ENCODE measurements around the gene NKX2-8. TPM values are rescaled to one million over a fixed set of nuclear protein-coding genes. Genes with fewer than 3 reads are reported as not detected.
"Not testable (repeated sequence)": the region's sequence is repeated elsewhere in the genome, so short reads cannot be mapped to it uniquely, and the experiment has no call there.

NKX2-8 gene
- total RNA-seq, 1 experiment from 2014 or later: not detected

DNA sequence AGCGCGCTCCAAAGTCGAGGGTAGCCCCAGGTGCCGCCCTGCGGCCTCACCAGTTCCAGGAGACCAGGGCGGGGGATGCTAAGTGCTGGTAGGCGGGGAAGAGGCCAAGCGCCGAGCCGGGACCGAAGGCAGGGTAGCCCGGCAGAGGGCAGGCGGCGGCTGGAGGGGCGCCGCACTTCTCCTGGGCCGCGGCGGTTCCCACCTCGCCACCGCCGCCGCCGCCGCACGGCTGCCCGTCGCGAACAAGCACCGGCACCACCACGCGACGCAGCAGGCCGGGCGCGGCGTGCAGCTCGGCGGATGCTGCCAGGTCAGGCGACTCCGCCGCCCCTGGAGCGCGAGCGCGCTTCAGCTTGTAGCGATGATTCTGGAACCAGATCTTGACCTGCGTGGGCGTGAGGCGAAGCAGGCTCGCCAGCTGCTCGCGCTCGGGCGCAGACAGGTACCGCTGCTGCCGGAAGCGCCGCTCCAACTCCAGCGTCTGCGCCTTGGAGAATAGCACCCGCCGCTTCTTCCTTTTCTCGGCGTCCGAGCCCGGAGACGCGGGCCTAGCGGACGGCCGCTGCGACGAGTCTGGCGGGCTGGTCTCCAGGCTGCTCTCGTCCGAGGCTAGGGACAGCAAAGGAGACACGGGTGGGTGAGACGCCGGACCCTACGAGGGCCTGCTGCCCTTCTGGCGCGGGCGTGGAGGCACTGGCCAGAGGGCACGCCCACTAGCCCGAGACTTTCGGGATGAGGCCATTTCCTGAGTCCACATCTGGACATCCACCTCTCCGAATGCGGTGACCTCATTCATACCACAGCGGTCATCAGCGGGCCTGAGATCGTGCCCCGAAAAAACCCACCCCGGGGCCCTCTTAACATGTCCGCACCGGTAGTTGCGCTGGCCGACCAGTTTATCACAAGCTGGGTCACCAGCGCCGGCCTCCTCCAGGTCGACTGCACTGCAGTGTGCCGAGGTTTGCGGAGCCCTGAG lies 1.3 kb downstream of the NKX2-8 start:
- DNase-seq (ENCODE audit: low spot score): no peak
- in situ Hi-C loops (cut with HindIII; ENCODE audit: low sequenced_read_pairs): no loop called here

DNA sequence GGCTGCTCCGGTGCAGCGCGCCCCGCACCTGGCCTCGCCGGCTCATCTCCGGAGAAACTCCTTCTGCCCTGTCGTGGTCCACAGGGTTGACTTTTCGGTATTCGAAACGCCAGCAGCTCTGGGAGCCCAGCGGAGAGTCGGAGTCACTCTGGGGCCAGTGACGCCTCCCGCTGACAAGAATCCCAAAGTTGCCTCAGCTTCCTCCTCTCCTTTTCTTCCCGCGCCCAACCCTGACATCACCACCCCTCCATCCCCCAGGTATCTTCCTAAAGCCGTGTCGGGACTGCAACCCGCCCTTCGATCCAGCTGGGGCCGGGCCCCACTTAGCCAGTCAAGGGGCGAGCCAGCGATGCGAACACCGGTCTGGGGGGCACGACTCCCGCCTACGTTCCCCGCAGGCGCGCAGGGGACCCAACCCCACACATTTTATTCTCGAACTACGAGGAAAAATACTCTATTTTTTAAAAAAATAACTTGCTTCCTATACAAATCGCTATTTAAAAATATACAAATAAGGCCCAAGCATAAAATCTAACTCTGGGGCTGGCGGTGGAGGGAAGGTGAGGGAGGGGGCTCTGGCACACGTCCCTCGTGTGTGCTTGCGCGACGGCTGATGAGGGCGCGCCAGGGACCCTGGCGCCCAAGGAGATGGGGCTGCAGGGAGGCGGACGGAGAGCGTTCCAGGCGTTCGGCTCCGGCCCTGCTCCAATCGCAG lies 2.1 kb downstream of the NKX2-8 start:
- in situ Hi-C loops (cut with HindIII; ENCODE audit: low sequenced_read_pairs): no loop called here
- no peak for DNase-seq (ENCODE audit: low spot score)

DNA sequence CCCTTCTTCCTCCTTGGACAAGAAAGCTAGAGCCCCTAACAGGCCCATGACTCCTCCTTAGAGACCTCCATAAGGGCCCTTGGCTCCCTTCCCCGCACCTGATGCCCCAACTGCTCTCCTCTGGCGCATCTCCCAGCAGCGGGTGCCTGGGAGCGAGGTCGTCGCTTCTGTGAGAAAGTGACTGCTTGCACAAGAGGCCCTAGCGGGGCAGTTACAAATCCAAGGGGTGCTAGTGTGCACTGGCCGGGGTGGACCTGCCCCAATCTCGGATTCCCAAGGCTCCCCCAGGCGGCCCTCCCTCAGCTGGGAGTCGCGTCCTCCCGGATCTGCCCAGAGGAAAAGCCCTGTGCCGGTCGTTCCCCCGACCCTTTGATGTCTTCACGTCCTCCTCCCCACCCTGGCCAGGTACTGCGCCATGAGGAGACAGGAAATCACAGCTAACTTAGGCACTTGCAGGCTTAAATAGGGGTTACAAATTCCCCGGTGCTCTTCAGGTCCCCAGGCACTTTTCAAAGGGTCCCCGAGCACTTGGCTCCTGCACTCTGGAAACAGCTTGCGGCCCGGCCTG lies 2.8 kb downstream of the NKX2-8 start:
- no peak for DNase-seq (ENCODE audit: low spot score)
- in situ Hi-C loops (cut with HindIII; ENCODE audit: low sequenced_read_pairs): no loop called here

DNA sequence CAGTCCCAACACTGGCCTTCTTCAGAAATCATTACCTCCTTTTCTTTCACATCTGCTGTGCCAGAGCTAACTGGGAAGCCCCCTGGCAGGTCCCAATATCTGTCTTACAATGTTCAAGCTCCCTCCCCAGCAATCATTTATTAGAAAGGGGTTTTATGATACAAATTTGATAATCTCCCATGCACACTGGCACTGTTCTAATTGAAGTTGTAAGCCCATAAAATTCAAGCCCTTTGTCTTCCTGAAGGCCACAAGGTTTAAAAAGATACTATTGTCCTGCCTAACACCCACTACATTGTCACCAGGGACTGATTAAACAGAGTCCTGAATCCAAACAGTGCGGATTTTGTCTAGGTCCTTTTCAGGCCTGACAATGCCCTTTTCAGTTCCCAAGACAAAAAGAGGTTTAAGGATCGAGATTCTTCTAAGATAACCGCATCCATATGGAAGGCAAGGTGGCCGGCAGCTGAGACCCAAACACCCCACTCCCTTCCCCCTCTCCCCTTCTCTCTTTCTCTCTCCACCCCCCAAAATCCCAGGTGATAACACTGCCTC lies 3.3 kb downstream of the NKX2-8 start:
- no peak for DNase-seq (ENCODE audit: low spot score)
- in situ Hi-C loops (cut with HindIII; ENCODE audit: low sequenced_read_pairs): no loop called here

DNA sequence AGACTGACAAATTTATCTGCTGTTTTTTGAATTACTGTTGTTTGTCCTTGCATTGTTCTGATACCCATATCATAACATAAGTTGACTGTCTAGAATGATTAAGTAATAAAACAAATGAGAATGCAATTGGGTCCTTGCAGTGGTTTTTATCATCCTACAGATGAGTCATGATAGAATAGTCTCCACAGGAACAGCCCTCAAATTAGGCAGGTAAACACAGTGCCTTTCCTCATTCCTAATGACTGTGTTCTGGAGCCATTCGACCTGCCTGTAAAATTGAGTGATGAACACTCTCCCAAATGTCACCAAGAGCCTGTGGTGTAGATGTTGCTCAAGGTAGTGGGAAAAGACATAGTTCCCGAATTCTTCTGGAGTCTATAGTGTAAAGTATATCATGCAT lies 12.3 kb downstream of the NKX2-8 start:
- no peak for DNase-seq (ENCODE audit: low spot score)
- in situ Hi-C loops (cut with HindIII; ENCODE audit: low sequenced_read_pairs): no loop called here

DNA sequence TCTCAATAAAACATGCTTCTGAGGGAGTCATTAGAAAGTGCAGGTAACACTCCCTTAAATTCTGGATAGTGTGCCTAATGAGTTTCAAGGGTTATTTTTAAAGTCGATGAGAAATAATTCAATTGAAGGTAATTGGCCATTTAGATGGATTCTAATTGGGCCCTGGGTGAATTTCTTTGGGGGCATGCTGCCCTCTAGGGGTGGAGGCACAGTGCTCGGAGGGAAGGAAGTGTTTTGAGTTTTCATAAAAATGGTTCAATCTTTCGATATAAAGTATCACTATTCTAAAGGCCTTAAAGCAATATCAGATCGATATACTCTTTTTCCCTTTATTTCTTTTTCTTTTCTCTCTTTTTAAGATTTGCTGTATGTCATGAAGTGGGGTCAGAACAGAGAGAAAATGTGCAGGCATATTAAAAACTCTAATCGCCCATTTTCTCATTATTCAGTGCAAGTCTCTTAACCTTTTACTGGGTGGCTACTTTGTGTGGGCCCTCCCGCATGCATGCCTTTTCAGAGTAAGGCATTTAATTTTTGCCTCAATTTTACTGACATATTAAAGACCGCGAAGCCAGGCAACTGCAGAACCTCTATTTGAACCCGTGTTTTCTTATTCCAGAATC lies 25.5 kb downstream of the NKX2-8 start:
- DNase-seq (ENCODE audit: low spot score): peak; percentile 33
- in situ Hi-C loops (cut with HindIII; ENCODE audit: low sequenced_read_pairs): no loop called here

DNA sequence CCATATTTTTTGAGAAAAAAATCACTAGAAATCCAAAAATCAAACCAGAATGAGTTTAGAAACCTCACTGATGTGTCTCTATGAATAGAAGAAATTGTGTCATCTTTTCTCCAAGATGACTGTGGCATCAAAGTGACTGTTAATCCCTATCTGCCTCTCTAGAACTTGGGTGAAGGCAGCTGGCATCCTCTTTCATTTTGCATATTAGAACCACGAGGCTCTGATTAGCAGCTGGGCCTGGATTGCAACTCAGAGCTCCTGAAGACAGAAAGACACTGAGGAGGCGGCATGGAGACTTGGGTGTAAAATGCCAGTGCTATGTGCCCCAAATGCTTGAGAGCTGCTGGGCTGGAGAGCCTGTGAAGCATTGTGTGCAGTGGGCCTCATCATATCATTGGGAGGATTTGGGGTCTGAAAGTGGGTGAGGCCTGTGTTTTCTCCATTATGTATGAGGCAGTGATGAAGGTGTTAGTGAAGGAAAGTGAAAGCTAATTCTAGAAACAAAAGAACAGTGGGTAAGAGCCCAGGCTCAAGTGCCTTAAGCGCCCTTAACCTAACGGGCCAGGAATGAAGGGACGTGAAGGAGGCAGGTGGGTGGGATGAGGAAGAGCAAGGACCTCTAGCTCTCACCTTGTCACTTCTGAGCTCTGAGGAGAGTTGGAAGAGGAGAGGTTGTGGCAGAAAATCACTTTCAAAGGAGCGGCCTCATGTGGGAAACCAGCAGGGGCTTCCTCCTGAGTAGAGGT lies 26.2 kb downstream of the NKX2-8 start:
- no peak for DNase-seq (ENCODE audit: low spot score)
- in situ Hi-C loops (cut with HindIII; ENCODE audit: low sequenced_read_pairs): no loop called here

DNA sequence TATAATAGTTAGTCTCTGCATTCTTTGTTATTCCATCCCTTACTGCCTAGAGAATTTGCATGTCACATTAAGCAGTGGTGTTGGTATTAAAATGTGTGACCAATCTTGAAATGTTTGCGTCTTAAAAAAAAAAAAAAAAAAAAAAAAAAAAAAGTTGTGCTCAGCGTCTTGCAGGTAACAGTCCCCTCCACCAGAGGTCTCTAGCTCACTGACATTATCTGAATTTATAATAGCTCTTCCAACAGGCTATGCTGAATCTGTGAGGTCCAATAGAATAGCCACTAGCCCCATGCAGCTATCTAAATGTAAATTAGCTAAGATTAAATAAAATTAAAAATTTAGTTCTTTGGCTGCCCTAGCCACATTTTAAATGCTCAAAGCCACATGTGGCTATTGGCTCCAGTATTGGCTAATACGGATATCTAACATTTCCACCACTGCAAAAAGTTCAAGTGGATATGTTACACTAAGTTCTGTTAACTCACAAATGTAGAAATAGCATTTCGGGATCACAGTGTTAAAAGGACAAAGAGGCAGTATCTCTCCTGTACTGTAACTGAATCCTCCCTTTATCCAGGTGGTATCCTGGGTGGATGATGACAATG lies 28.7 kb downstream of the NKX2-8 start:
- peak; percentile 25 for DNase-seq (ENCODE audit: low spot score)
- in situ Hi-C loops (cut with HindIII; ENCODE audit: low sequenced_read_pairs): no loop called here

DNA sequence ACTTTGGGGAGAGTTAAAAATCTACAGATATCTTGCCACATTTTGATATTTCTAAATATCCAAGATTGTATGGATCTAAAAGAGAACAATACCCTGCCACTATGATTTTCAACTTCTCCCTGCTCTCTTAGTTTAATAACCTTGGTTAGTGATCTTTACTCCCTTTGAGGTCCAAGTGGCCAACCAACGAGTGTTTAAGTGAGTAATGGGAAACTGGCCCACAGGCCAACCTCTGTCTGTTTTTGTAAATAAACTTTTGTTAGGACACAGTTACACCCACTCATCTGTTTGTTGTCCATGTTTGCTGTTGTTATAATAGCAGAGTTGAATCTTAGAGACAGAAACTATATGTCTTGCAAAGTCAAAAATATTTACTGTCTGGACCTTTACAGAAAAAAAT lies 31.5 kb downstream of the NKX2-8 start:
- no peak for DNase-seq (ENCODE audit: low spot score)
- in situ Hi-C loops (cut with HindIII; ENCODE audit: low sequenced_read_pairs): no loop called here

DNA sequence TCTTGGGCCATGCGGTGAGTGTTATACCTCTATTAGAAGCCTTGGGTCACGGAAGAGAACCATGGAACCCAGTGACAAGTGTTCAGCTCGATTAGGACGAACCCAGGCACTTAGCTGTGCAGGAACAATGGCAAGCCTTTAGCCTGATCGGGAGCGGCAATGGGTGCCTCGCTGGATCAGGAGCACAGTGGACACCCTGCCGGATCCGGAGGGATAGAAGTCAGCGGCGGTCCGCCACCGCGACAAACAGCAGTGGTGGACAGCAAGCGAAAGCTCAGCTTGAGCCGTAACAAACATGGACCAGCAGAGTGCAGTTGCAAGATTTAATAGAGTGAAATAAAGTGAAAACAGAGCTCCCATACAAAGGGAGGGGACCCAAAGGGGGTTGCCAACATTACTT lies 38.1 kb downstream of the NKX2-8 start:
- in situ Hi-C loops (cut with HindIII; ENCODE audit: low sequenced_read_pairs); DNase-seq (ENCODE audit: low spot score): not testable (repeated sequence)

DNA sequence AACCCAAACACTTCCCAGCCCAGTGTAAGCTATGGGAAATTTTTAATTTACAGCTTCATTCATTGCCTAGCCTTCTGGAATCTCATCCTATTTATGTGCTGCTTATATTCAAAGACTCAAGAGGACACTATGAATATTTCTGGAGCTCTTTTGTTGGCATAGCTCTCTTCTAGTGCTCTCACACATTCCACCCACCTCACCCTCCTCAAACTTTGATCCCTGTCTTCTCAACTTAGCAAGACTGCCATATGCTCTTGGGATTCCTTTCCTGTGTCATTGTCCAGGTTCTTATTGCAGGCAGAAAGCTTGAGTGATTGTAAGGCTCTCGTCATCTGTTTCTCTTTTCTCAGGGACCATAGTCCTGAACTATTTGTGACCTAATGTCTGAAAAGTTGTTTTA lies 44.4 kb downstream of the NKX2-8 start:
- in situ Hi-C loops (cut with HindIII; ENCODE audit: low sequenced_read_pairs): no loop called here
- DNase-seq (ENCODE audit: low spot score): no peak

Other genes with a start within 250 kb of the NKX2-8 start
- not detected in 2 replicates for gene NKX2-1, start 62.4 kb downstream of the NKX2-8 start, total RNA-seq (2014; rRNA removed; shearing (Covaris generic))
- gene PAX9, start 79.2 kb upstream of the NKX2-8 start, total RNA-seq (2014; rRNA removed; shearing (Covaris generic)): not detected in 2 replicates

Data from G401 (cell line).